IPS-NIHi11 (cell line): ENCODE results near the gene ABR.
"Not testable (repeated sequence)": the region's sequence is repeated elsewhere in the genome, so short reads cannot be mapped to it uniquely, and the experiment has no call there.

ENCODE experiments used
- DNase-seq: peaks from one replicate; pipeline ENCODE4 v3.0.0; 2012; ENCODE audit warnings: mixed read lengths, low spot score

The ABR gene

DNA sequence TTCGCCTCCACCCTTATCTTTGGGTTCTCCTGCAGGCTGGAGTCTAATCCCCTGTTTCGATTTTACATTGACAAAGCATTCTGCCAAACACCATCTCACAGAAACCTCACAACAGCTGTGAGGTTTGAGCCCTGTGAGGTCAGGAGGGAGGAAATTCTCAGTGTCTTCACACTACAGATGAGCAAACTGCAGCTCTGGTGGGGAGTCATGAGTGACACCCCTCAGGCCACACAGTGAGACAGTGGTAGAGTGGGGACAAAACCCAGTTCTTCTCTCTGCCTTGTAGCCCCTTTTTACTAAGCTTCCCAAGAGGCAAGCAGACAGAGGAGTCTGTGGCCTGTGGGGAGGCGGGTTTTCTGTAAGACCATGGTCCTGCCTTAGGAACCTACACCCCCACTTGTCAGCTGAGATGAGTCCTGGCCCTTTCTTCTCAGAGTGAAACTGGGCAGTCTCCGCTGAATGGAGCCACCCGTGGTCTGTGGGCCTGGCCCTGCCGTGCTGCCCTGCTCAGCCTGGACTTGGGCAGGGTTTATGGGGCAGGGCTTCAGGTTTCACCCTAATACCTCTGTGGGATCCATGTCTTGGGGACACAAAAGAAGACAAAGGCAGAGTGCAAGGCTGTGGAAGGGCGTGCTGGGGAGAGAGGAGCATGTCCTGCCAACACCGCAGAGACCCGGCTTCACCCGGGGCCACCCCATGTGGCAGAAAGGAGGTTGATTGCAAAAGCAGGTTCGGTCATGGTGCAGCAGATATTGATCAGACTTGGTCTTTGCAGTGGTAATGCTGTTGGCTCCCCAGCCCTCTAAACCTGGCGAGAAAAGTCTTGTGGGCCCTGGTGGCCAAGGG lies 59.0 kb downstream of the ABR start:
- no peak for DNase-seq

DNA sequence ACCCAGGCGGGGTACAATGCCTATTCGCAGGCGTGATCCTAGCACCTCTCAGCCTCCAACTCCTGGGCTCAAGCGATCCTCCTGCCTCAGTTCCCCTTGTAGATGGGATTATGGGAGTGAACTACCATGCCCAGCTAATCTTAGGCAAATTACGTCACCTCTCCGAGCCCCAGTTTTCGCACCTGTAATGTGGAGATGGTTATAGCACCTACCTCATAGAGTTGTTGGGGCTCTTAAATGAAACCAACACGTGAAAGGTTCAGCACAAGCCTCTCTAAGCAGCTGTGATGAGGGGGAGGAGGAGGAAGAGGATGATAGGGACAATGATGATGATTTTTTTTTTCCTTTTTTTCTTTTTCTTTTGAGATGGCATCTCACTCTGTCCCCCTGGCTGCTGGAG lies 59.9 kb downstream of the ABR start:
- no peak for DNase-seq

DNA sequence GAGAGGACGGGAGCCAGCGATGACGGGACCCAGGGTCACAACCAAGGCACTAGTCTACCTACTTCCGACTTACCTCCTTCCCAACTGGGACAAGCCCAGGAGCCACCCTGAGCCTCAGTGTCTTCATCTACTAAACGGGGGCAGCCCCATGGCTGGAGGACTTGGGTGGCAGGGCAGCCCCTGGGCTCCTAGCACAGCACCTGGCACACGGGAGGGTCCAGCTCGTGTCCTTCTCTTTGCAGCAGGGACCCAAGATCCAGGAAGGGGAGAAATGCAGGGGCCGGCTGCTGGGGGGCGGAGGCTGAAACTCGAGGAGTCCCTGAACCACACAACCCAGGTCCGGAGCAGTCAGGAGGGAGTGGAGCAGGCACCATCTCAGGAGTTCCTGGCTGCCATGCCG lies 63.2 kb downstream of the ABR start:
- no peak for DNase-seq

DNA sequence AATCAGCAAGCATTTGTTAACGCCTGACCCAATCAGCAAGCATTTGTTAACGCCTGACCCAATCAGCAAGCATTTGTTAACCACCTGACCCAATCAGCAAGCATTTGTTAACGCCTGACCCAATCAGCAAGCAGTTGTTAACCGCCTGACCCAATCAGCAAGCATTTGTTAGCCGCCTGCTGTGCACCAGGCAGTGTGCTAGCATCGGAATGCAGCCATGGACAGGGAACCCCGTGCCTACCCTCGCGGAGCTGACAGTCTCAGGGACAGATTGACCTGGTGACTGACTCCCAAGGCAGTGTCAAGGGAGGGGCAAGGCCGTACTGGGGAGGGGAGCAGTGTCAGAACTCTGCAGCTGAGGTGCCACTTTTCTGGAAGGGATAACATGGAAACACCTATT lies 66.9 kb downstream of the ABR start:
- peak; percentile 40 for DNase-seq

DNA sequence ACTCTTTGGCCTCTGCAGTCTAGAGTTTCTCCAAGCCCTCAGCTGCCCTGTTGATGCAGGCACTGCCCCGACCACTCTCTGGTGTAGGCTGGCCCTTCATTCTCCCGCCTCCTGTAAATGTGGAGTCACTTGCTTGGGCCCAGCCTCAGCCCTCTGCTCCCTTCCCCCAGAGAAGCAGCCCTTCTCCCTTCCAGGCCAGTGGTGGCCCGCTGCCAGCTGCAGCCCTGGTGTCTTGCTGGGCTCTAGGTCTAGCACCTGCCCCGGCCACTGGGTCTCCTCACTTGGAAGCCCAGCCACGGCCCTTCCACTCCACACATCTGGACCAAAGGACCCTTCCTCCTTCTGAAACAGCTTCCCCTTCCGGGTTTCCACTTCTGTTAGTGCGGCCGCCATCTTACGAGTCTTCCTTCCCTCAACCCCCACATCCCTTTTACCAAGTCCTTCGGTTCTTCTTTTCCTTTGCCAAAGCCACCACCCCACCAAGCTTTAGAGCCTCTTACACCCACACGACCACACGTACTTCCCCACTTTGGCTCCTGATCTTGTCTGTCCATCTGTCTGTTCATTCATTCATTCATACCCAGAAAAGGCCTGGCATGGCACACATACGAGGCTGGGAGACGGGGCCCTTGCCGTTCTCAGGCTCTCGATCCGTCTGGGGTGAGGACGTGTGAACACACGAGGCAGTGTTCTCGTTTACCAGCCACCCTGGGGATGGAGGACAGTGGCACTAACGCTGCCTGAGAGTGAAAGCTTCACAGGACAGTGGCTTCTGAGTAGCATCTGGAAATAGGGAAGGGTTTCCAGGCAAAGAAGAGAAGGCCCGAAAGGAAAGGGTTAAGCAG lies 68.0 kb downstream of the ABR start:
- no peak for DNase-seq

DNA sequence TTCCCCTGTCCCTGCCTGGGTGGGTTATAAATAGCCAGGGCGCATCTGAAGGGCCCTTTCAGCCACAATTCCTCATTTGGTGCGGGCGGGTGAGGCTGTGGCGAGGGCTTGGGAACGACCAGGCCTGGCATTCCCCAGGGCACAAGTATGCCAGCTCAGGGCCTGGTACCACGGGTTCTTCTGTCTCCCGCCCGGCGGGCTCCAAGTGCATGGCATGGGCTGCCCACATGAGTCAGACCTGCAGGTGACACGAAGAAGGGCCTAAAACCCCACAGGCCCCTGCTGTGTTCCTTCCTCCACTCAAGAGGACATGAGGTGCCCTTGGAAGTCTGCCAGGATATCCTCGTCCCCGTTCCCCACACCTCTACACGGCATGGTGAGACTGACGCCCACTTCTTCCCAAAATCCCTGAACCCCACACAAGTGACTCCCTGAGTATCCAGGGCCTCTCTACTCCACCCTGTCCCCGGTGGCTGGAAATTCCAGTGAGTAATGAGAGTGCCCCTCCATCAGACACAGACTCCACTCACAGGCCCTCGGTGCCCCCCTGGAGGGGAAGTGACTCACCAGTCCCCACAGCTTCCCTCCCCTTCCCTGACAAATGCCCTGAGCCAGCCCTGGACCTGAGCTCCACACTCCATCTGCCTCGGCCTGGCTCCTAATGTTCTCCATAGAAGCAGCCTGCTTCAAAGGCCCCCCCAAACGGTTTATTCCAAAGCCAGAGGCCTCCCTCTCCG lies 68.8 kb downstream of the ABR start:
- peak; percentile 42 for DNase-seq

DNA sequence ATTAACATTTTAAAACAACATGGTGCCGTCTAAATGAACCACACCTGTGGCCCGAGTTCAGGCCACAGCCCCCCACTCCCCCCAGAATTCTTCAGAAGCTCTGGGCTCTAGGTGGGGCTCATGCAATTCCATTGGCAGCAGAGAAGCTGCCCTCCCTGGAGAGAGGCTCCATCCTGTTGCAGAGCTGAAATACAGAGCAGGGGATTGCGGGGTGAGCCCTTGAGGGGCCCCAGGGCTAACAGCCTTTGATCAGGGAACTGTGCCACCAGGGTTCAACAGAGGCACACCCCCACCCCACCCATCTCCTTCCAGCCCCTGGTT lies 69.3 kb downstream of the ABR start:
- DNase-seq = no peak

DNA sequence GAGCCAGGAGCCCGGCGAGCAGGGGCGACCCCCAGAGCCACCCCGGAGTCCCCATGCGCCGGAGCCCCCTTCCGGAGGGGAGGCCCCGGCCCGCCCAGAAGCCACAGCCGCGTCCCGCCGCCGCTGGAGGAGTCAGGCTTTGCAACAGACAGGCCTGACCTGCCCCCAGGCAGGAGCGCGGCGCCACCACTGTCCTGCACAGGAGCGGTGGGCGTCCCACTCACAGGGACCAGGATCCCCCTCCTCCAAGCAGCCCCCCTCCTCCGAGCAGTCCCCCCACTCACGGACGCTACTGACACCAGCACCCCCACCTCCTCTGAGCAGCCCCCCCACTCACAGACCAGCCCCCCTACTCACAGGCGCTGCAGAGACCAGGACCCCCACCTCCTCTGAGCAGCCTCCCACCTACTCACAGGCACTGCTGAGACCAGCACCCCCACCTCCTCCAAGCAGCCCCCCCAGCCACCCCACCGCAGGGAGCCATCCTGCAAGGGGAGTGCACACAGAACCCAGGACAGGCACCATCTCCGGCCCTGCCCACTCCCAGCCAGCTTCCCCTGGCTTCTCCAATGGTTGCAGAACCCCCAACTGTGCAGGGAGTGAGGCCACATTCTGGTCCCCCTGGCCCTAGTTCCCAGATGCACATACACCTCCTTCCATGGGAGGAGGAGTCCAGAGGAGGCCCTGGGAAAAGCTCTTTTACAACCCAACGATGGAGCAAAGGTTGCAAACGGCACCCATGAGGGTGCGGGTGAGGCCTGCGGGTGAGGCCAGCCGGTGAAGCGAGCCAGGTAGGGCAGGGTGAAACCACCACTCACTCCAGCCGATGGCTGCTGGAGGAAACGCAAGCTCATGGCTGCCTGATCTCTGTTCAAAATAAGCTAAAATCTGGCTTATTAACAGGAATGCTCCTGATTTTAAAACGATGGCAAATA lies 69.9 kb downstream of the ABR start:
- peak; percentile 75 for DNase-seq

DNA sequence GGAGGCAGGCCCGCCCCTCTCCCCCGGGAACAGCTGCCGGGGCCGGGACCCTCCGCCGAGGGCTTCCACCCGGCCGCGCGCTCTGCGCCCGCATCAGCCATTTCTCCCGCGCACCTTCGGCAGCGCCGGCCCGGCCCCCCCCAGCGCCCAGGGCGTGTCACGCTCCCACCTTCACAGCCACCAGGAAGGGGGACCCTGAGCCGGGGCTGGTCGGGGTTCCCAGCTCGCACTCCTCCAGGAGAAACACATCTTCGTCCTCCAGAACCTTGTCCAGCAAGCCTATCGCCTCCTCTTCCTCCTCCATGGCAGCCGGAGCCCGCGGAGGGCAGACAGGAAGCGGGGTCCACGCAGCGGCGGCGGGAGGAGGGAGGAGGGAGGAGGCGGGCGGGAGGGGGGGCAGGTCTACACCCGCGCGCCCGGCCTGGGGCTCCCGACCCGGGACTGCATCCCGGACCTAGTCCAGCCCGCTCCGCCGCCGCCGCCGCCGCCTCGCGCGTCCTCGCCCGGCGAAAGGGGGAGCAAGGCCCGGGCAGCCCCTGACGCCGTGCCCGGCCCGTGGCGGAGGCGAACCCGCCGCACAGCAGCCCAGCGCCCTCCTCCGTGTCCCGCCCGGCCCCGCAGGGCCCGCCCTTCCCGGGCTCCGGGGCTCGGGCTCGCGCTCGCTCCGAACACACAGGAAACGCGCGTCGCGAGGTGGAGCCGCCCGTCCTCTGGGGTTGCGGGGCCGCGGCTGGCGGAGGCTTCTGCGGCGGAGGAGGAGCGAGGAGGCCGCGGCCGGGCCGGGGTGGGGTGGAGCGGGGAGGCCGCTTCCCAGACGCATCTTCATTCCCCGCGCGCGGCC lies 70.8 kb downstream of the ABR start:
- DNase-seq = peak; percentile 62

DNA sequence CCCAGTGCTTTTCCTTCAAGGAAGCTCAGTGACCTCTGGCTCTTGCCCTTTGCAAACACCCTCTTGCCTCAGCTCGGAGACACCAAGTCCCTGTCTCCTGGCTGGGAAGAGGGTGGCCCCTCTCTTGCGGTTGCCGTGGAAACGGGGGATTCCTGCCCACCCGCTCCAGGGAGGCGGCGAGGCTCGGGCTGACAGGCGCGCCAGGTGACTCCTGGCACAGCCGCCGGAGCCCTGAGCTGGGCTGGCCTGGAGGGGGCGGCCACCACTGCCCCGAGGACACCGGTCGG lies 71.4 kb downstream of the ABR start:
- peak; percentile 68 for DNase-seq

DNA sequence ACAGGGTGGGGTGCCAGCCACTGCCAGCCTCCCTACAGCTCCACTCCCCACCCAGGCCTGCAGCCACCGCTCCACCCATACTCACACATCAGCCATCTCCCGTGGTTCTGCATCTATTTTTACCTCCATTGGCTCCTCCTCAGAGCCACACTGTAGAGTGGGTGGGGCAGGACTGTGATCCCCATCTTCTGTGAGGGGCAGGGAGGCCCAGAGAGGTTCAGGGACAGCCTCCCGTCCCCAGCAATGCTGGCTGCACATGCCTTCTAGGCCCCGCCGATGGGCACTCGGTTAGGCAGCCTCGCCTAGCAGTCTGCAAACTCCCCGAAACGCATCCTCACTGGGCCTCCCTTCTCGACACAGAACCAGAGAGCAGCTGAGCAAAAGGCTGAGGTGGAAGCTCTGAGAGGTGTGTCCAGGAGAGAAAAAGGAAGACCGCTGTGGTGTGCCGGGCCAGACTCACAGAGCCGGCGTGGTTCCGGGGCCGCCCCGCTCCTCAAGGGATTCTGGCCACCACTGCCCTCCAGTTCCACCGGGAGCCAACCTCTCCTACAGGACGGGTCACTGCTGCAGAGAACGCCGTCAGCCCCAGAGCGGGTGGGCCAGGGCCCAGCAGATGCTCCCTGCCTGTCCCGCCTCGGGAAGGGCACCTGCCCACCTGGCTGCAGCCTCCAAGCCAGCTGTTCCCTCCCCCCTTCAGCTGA lies 71.9 kb downstream of the ABR start:
- DNase-seq = no peak

DNA sequence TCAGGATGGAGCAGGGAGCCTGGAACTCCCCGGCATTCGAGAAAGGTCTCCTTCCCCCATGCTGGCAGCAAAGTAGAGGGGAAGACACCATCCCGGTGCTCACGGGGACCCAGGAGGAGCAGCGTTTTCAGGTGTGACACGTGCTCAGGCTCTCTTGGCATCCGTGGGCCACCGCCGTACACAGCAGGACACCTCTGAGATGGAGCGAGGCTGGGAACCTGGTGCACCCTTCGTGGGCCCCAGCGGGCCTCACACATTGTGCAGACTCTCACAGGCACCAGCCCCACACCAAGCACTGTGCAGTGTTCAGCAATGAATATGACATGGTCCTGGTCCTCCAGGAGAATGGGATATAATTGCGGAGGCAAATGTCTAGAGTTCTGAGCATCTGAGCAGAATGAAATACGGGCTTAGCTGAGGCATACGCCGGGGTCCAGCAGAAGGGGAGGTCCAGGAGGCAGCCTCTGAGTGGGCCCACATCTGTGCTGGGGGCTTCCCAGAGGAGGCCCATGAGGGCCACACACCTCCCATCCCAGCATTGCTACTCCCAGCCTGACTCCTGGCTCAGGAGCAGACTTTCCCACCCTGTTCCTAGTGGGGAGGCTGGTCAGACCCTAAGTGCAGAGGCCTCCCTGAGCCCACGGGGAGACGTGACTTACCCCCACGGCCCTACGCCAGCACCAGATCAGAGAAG lies 72.6 kb downstream of the ABR start:
- no peak for DNase-seq

DNA sequence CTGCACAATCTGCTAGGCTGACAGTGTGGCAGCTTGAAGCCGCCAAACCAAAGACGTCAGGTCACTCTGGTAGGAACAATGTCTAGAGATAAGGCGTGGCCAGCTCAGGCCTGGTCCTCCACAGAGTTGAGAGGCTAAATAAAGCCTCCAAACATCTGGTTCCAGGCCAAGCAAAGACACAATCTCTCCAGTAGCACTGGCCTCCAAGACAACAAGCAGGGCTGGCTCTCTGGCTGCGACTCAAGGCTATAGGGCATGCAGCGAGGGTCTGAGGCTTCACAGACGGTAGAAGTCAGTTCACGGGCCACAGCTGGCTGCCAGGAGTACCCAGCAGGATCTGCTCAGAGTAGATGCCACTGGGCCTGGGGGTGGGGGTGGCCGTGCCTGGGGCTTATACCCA lies 75.6 kb downstream of the ABR start:
- DNase-seq = no peak

DNA sequence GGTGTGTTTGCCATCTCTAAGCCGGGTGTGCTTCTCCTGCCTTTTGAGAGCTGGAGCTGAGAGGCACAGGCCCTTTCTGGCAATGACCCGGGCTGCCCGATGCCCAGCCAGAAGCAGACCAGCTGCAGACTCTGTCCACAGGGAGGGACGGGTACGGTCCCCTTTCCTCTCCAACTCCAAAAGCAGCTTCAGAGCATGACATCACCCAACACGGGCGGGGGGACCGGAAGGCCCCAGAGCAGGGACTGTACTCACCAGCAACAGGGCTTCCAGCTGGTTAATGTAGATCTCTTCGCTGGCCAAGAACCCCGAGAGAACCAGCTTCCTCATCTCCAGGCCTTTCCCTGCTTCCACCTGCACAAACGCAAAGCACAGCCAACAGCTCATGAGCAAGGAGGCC lies 79.4 kb downstream of the ABR start:
- DNase-seq = no peak

DNA sequence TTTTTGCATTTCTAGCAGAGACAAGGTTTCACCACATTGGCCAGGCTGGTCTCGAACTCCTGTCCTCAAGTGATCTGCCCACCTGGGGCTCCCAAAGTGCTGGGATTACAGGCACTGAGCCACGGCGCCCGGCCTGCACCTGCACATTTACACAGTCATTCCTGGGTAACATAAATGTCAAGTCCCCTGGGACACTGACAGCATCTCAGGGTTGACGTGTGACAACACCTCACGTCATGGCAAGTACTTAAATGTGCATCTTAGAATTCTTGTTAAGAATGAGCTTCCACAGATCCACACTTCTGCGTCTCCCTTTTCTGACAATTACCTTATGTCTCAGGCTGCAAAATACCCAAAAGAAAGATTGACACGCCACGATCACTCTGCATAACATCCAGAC lies 80.5 kb downstream of the ABR start:
- no peak for DNase-seq

DNA sequence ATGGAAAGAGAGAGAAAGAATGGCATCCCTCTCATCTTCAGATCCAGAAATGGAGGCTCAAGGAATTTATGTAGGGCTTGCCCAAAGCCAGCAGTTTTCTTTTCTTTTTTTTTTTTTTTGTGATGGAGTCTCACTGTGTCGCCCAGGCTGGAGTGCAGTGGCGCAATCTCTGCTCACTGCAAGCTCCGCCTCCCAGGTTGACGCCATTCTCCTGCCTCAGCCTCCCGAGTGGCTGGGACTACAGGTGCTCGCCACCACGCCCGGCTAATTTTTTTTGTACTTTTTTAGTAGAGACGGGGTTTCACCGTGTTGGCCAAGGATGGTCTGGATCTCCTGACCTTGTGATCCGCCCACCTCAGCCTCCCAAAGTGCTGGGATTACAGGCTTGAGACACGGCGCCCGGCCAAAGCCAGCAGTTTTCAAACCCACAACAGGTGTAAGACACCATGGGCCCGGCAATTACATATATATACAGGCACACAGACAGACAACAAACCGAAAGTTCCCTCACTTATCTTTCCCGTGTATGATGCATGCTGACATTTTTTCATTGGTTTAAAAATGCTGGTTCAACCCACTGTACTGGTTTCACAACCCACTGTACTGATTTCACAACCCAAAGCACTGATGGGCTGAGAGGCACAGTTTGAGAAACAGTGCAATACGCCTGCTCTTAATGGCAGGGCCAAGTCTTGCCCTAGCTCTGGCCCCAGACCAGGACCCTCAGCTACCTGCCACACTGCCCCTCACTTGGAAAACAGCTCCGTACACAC lies 81.6 kb downstream of the ABR start:
- DNase-seq = not testable (repeated sequence)

DNA sequence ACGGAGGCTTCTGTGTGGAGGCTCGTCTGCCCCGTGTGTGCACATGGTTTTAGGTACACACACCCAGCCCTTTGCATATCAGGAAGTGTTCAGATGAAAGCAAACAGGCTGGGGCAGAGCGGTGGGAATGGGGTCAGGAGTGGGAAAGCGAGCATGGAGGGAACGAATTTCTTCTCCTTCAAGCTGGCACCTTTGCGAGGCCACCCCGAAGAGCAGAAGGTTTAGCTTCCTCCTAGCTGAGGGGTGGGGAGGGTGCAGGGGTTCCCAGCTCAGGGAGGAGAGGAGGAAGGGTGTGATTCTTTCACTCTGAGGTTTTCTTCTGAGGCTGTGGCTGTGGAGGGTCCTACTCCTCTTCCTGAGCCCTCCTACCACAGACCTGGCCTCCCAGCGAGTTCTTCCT lies 83.6 kb downstream of the ABR start:
- no peak for DNase-seq

DNA sequence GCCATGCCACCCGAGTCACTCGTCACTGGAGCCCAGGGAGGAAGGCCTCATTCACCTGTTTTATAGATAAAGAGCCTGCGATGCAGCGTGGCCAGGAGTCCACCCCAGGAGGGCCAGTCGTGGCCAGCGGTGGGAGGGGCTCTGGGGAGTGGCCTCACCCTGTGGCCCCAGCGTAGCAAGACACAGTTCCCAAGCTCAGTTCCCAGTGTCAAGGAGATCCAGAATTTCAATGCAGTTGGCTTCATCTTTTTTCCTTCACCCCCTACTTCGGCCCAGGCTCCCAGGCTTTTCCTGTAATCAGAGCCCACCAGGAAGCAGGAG lies 84.0 kb downstream of the ABR start:
- no peak for DNase-seq
